Breast epithelium (tissue), 3 donors: ENCODE data around the gene GOLGA6L10.
"Not testable (repeated sequence)": the region's sequence is repeated elsewhere in the genome, so short reads cannot be mapped to it uniquely, and the experiment has no call there.

Experiments
- CTCF ChIP-seq, 3 donors: fragments of 450-650 bp; IDR thresholded peaks; one replicate each; pipeline ENCODE4 v1.5.1; 2016 to 2017; ENCODE audit warnings: antibody characterized with exemption in 3 of 3, mild to moderate bottlenecking in 3 of 3, moderate library complexity in 3 of 3
- POLR2A ChIP-seq: fragments of 450-650 bp; IDR thresholded peaks from one replicate; pipeline ENCODE4 v1.6.1; 2016; ENCODE audit warnings: antibody characterized with exemption, mild to moderate bottlenecking, moderate library complexity

- not testable (repeated sequence) for TF ChIP-seq CTCF (IDR thresholded peaks at IDR 0.05); POLR2A
Observed at GRCh38 chr15:82336180-82336647, 13.1 kb downstream of the GOLGA6L10 start.
